AG04449 (cell line): ENCODE results near the gene FOXD2.

Source experiments
- CTCF ChIA-PET: fragments of 350-600 bp; formaldehyde crosslinking; extraction: SDS; loops from one replicate; lab custom pipeline; 2021; ENCODE audit warnings: antibody characterized with exemption; lab: Yijun Ruan, JAX
- POLR2A ChIA-PET: fragments of 400-600, 350-600 bp; formaldehyde crosslinking; extraction: SDS; loops from one replicate; lab custom pipeline; 2020; ENCODE audit warnings: antibody characterized with exemption, inconsistent platforms; lab: Yijun Ruan, JAX
- DNase-seq: peaks from one replicate; pipeline ENCODE4 v3.0.0-alpha.2; 2010; ENCODE audit warnings: low read depth, low spot score
- H3K4me3 ChIP-seq: 2 replicates; pipeline ENCODE4 v1.5.1; 2011; ENCODE audit warnings: low read depth, mild to moderate bottlenecking, control low read depth, low read length
- CTCF ChIP-seq: IDR thresholded peaks from one replicate; pipeline ENCODE4 v1.5.1; 2011; ENCODE audit warnings: mild to moderate bottlenecking, moderate library complexity, low read length, control low read depth, inconsistent platforms; ENCODE audit not compliant: insufficient read depth; ENCODE audit errors: missing control alignments

FOXD2 gene

GRCh38 chr1:47442202-47442601, 4.4 kb downstream of the FOXD2 start:
- no peak overlapping the region for H3K4me3 ChIP-seq
- no peak for DNase-seq
- CTCF ChIA-PET, result interaction anchor here (1.6 to 15.4 kb wide), 3 partner anchors 10 to 283 kb away, joined by 5 to 470 read pairs (median 19); no protein-coding TSS in a partner anchor
- no peak for TF ChIP-seq CTCF
- POLR2A ChIA-PET, result no interaction called here

GRCh38 chr1:47442842-47443529, 5.1 kb downstream of the FOXD2 start:
- CTCF ChIA-PET, result interaction anchor here (1.6 to 15.4 kb wide), 3 partner anchors 11 to 283 kb away, joined by 5 to 470 read pairs (median 19); no protein-coding TSS in a partner anchor
- no peak overlapping the region for H3K4me3 ChIP-seq
- POLR2A ChIA-PET, result no interaction called here
- no peak for TF ChIP-seq CTCF
- DNase-seq, result no peak

GRCh38 chr1:47443530-47444296, 5.9 kb downstream of the FOXD2 start:
- TF ChIP-seq CTCF, result no peak
- POLR2A ChIA-PET, result no interaction called here
- H3K4me3 ChIP-seq, result no peak overlapping the region
- CTCF ChIA-PET, result interaction anchor here (1.1 to 15.4 kb wide), 3 partner anchors 266 to 282 kb away, joined by 4 to 470 read pairs (median 5); no protein-coding TSS in a partner anchor
- no peak for DNase-seq

GRCh38 chr1:47444297-47444561, 6.4 kb downstream of the FOXD2 start:
- ChIA-PET POLR2A (no interaction called here), CTCF (interaction anchor here (1.1 kb wide), 1 partner anchor 266 kb away, joined by 4 read pairs; no protein-coding TSS in a partner anchor)
- H3K4me3 ChIP-seq, result no peak overlapping the region
- no peak for TF ChIP-seq CTCF
- DNase-seq, result no peak

- peak overlapping the region; percentile 12; the same call in 1 of the 2 replicates for H3K4me3 ChIP-seq
- DNase-seq, result no peak
- CTCF ChIA-PET, result interaction anchor here (1.1 kb wide), 1 partner anchor 266 kb away, joined by 4 read pairs; no protein-coding TSS in a partner anchor
- TF ChIP-seq CTCF, result no peak
- POLR2A ChIA-PET, result no interaction called here
Measured at GRCh38 chr1:47444562-47445465, 7.0 kb downstream of the FOXD2 start.
